ENCODE measurements around the gene LOXL4.

Gene LOXL4

GRCh38 chr10:98223874-98224273 lies 44.1 kb downstream of the LOXL4 start:
- no peak for TF ChIP-seq CTCF (IDR thresholded peaks at IDR 0.05; ENCODE audit: low read depth, low read length, missing control alignments)
- no peak for DNase-seq (ENCODE audit: low read depth)
- no peak overlapping the region for H3K4me3 ChIP-seq (ENCODE audit: low read depth, low read length)

- TF ChIP-seq CTCF (IDR thresholded peaks at IDR 0.05; ENCODE audit: low read depth, low read length, missing control alignments) = no peak
- H3K4me3 ChIP-seq (ENCODE audit: low read depth, low read length) = no peak overlapping the region
- DNase-seq (ENCODE audit: low read depth) = no peak
Measured at GRCh38 chr10:98217801-98218200, 50.2 kb downstream of the LOXL4 start.

- TF ChIP-seq CTCF (IDR thresholded peaks at IDR 0.05; ENCODE audit: low read depth, low read length, missing control alignments) = no peak
- no peak for DNase-seq (ENCODE audit: low read depth)
Measured at GRCh38 chr10:98215373-98215772, 52.6 kb downstream of the LOXL4 start.

GRCh38 chr10:98213740-98214139 lies 54.3 kb downstream of the LOXL4 start:
- no peak for DNase-seq (ENCODE audit: low read depth)
- TF ChIP-seq CTCF (IDR thresholded peaks at IDR 0.05; ENCODE audit: low read depth, low read length, missing control alignments) = no peak
- H3K4me3 ChIP-seq (ENCODE audit: low read depth, low read length) = no peak overlapping the region

More at GRCh38 chr10:98215373-98215772, 52.6 kb downstream of the LOXL4 start:
- no peak overlapping the region for H3K4me3 ChIP-seq (ENCODE audit: low read depth, low read length)

GRCh38 chr10:98212196-98212595 lies 55.8 kb downstream of the LOXL4 start:
- no peak overlapping the region for H3K4me3 ChIP-seq (ENCODE audit: low read depth, low read length)
- no peak for TF ChIP-seq CTCF (IDR thresholded peaks at IDR 0.05; ENCODE audit: low read depth, low read length, missing control alignments)
- DNase-seq (ENCODE audit: low read depth) = no peak

- DNase-seq (ENCODE audit: low read depth) = no peak
- no peak for TF ChIP-seq CTCF (IDR thresholded peaks at IDR 0.05; ENCODE audit: low read depth, low read length, missing control alignments)
- no peak overlapping the region for H3K4me3 ChIP-seq (ENCODE audit: low read depth, low read length)
Measured at GRCh38 chr10:98209441-98209840, 58.6 kb downstream of the LOXL4 start.

GRCh38 chr10:98208925-98209324 lies 59.1 kb downstream of the LOXL4 start:
- TF ChIP-seq CTCF (IDR thresholded peaks at IDR 0.05; ENCODE audit: low read depth, low read length, missing control alignments) = no peak
- no peak overlapping the region for H3K4me3 ChIP-seq (ENCODE audit: low read depth, low read length)
- DNase-seq (ENCODE audit: low read depth) = no peak
